ENCODE results near the gene GNAI1. TPM values are rescaled to one million over a fixed set of nuclear protein-coding genes. Genes with fewer than 3 reads are reported as not detected.

Gene GNAI1
- total RNA-seq (10 to 100 TPM; 19.2 to 22.5 TPM), polyA plus RNA-seq (10 to 100 TPM in 1 of 2 donors, 1 to 10 TPM in 1; 8.9 to 38.7 TPM)

GRCh38 chr7:80134536-80135308, at the start of gene GNAI1:
Gene GNAI1 (plus strand): TSS chr7:80134831. CDS start chr7:80135161, 330 bp downstream.
- H3K36me3 ChIP-seq (ENCODE audit: control insufficient read depth in 4 of 4, insufficient read depth in 3 of 4, low read depth in 1 of 4, low read length in 3 of 4), result no peaks in the 10 kb centered on the region
- WGBS, result under 1% methylated on average over 92 of the region's 92 CpGs
- peak; percentile 84 for DNase-seq (ENCODE audit: low spot score)
- peaks cover 6 to 34% (median 25%) of the 10 kb centered on the region in 4 donors for H3K4me1 ChIP-seq (ENCODE audit: control insufficient read depth in 4 of 4, insufficient read depth in 4 of 4, low read length in 3 of 4)
- peak; percentile 58 to 68 for TF ChIP-seq HNF4A (conservative IDR thresholded peaks at IDR 0.05)
- peak; percentile 8 for TF ChIP-seq NR2F2 (IDR thresholded peaks at IDR 0.05)
- no peak for TF ChIP-seq ATF3 (IDR thresholded peaks at IDR 0.05)
- no peak for TF ChIP-seq SP1 (IDR thresholded peaks at IDR 0.05)
- TF ChIP-seq HNF4G (IDR thresholded peaks at IDR 0.05), result peak; percentile 48
- no peak for TF ChIP-seq GABPA (IDR thresholded peaks at IDR 0.05 in 1 of 2, conservative IDR thresholded peaks at IDR 0.05 in 1 of 2)
- TF ChIP-seq FOXA1 (IDR thresholded peaks at IDR 0.05), result no peak
- TF ChIP-seq MAX (IDR thresholded peaks at IDR 0.05), result no peak
- TF ChIP-seq TAF1 (conservative IDR thresholded peaks at IDR 0.05), result peak; percentile 23
- TF ChIP-seq EGR1 (IDR thresholded peaks at IDR 0.05; ENCODE audit: low read depth in 2 of 2), result no peak
- TF ChIP-seq REST (IDR thresholded peaks at IDR 0.05), result peak; percentile 26
- TF ChIP-seq RXRA (IDR thresholded peaks at IDR 0.05), result peak; percentile 46 to 61
- TF ChIP-seq RAD21 (IDR thresholded peaks at IDR 0.05), result peak; percentile 52 to 65
- no peak for TF ChIP-seq FOXA2 (IDR thresholded peaks at IDR 0.05)
- TF ChIP-seq ZBTB33 (IDR thresholded peaks at IDR 0.05), result no peak
- TF ChIP-seq JUND (IDR thresholded peaks at IDR 0.05), result no peak
- TF ChIP-seq CTCF (IDR thresholded peaks at IDR 0.05; ENCODE audit: low read depth, low read length, missing input control), result peak; percentile 58
- TF ChIP-seq YY1 (IDR thresholded peaks at IDR 0.05), result no peak
- H3K9ac ChIP-seq (ENCODE audit: low read depth in 1 of 2, low read length in 2 of 2), result peak within 1 kb of the TSS; percentile 79 to 86
- peak within 1 kb of the TSS; percentile 91 to 94 for H3K27ac ChIP-seq (ENCODE audit: low read depth in 1 of 2, low read length in 2 of 2)
- H3K27me3 ChIP-seq (ENCODE audit: control insufficient read depth in 4 of 4, insufficient read depth in 4 of 4, low read length in 3 of 4), result no peaks in the 10 kb centered on the region
- peak within 1 kb of the TSS; percentile 93 to 96 (median 93) for H3K4me3 ChIP-seq (ENCODE audit: low read depth in 1 of 3, low read length in 3 of 3)
- no peaks in the 10 kb centered on the region for H3K9me3 ChIP-seq (ENCODE audit: control insufficient read depth in 4 of 4, low read length in 3 of 4)
